Glutamatergic neuron (in vitro differentiated cells): Measurements from ENCODE around the gene TTC28. TPM values are rescaled to one million over a fixed set of nuclear protein-coding genes. Genes with fewer than 3 reads are reported as not detected.

Experiments
- DNase-seq: peaks from one replicate; pipeline ENCODE4 v3.0.0; 2022
- H3K27ac Mint-ChIP-seq: one replicate; pipeline ENCODE4 v1.8.0; 2020; ENCODE audit warnings: mild to moderate bottlenecking, mixed read lengths, inconsistent platforms; ENCODE audit not compliant: unreplicated experiment
- H3K27me3 Mint-ChIP-seq: one replicate; pipeline ENCODE4 v1.8.0; 2020; ENCODE audit warnings: mild to moderate bottlenecking, moderate library complexity, mixed read lengths, inconsistent platforms; ENCODE audit not compliant: unreplicated experiment
- H3K36me3 Mint-ChIP-seq: one replicate; pipeline ENCODE4 v1.8.0; 2020; ENCODE audit warnings: mild to moderate bottlenecking, mixed read lengths, inconsistent platforms; ENCODE audit not compliant: unreplicated experiment
- H3K4me1 Mint-ChIP-seq: one replicate; pipeline ENCODE4 v1.8.0; 2020; ENCODE audit warnings: mild to moderate bottlenecking, low read depth, mixed read lengths, inconsistent platforms; ENCODE audit not compliant: unreplicated experiment
- H3K4me3 Mint-ChIP-seq: one replicate; pipeline ENCODE4 v1.8.0; 2020; ENCODE audit warnings: mild to moderate bottlenecking, mixed read lengths, inconsistent platforms; ENCODE audit not compliant: unreplicated experiment
- H3K9me3 Mint-ChIP-seq: one replicate; pipeline ENCODE4 v1.8.0; 2020; ENCODE audit warnings: mild to moderate bottlenecking, moderate library complexity, mixed read lengths, inconsistent platforms; ENCODE audit not compliant: unreplicated experiment
- total RNA-seq: library from RNA; stranded (reverse); fragmentation: NEBNext Ultra II Directional; extraction: Animal tissue kit (Norgen Biotek cat#: 25700); gene quantifications from one replicate; pipeline ENCODE4 v1.2.1, GENCODE V29; 2021; ENCODE audit not compliant: unreplicated experiment
- TF ChIP-seq, protein P1 (sequence below): fragments of 200-600 bp; sonication (generic); IDR thresholded peaks from one replicate; pipeline ENCODE4 v1.5.0; 2021; ENCODE audit not compliant: partially characterized antibody, unreplicated experiment

TTC28 gene
- total RNA-seq, 1 donor from 2014 or later, result 55.6 TPM

- Mint-ChIP-seq H3K27ac (no peak overlapping the region), H3K4me3 (no peak overlapping the region), H3K36me3 (no peaks in the 10 kb centered on the region), H3K9me3 (peaks cover 2% of the 10 kb centered on the region), H3K27me3 (no peaks in the 10 kb centered on the region), H3K4me1 (peaks cover 5% of the 10 kb centered on the region)
- DNase-seq, result no peak
- TF ChIP-seq, protein P1, sequence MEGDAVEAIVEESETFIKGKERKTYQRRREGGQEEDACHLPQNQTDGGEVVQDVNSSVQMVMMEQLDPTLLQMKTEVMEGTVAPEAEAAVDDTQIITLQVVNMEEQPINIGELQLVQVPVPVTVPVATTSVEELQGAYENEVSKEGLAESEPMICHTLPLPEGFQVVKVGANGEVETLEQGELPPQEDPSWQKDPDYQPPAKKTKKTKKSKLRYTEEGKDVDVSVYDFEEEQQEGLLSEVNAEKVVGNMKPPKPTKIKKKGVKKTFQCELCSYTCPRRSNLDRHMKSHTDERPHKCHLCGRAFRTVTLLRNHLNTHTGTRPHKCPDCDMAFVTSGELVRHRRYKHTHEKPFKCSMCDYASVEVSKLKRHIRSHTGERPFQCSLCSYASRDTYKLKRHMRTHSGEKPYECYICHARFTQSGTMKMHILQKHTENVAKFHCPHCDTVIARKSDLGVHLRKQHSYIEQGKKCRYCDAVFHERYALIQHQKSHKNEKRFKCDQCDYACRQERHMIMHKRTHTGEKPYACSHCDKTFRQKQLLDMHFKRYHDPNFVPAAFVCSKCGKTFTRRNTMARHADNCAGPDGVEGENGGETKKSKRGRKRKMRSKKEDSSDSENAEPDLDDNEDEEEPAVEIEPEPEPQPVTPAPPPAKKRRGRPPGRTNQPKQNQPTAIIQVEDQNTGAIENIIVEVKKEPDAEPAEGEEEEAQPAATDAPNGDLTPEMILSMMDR, result no peak
Observed at GRCh38 chr22:28593299-28593698, 86.3 kb downstream of the TTC28 start.

DNA sequence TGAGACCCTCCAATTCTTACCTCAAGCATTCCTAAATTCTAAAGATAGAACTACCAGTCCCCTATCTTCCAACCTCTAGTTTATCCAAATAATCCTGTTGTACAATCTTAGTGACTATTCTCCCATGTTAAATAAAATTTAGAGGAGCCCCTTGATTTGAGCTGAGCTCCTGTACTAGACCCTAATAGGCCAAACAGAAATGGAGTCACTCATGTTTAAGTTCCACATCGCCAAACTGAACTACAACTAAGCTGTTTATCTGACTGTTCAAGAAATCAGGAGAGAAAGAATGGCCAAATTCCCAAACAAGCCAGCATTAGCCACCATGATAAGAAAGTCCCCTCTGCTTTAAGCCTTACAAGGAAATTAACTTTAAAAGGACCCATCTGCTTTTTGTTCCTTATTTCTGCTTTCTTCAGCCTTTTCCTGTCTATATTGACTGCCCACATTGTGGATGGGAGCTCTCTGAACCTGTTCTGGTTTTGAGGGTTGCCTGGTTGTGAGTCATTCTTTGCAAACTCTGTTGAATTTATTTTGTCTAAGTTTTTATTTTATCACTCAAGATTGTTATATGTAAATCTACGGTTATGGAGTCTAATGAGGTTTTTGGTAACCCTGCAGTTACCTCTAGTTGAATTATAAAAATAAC lies 90.4 kb downstream of the TTC28 start:
- no peak overlapping the region for H3K4me3 Mint-ChIP-seq
- H3K27ac Mint-ChIP-seq, result no peak overlapping the region
- peaks cover 2% of the 10 kb centered on the region for H3K9me3 Mint-ChIP-seq
- H3K27me3 Mint-ChIP-seq, result no peaks in the 10 kb centered on the region
- DNase-seq, result no peak
- TF ChIP-seq, protein P1, result no peak
- peaks cover 2% of the 10 kb centered on the region for H3K4me1 Mint-ChIP-seq
- no peaks in the 10 kb centered on the region for H3K36me3 Mint-ChIP-seq

GRCh38 chr22:28585324-28585723 lies 94.3 kb downstream of the TTC28 start:
- Mint-ChIP-seq H3K4me3 (no peak overlapping the region), H3K4me1 (no peaks in the 10 kb centered on the region), H3K36me3 (no peaks in the 10 kb centered on the region), H3K27ac (no peak overlapping the region), H3K27me3 (no peaks in the 10 kb centered on the region), H3K9me3 (no peaks in the 10 kb centered on the region)
- no peak for DNase-seq
- TF ChIP-seq, protein P1, result no peak

- Mint-ChIP-seq H3K36me3 (no peaks in the 10 kb centered on the region), H3K27me3 (no peaks in the 10 kb centered on the region), H3K9me3 (no peaks in the 10 kb centered on the region), H3K4me3 (no peak overlapping the region), H3K27ac (no peak overlapping the region), H3K4me1 (no peaks in the 10 kb centered on the region)
- TF ChIP-seq, protein P1, result no peak
- no peak for DNase-seq
Observed at GRCh38 chr22:28582806-28583205, 96.8 kb downstream of the TTC28 start.

- Mint-ChIP-seq H3K36me3 (no peaks in the 10 kb centered on the region), H3K4me3 (no peak overlapping the region), H3K9me3 (no peaks in the 10 kb centered on the region), H3K4me1 (no peaks in the 10 kb centered on the region), H3K27ac (no peak overlapping the region), H3K27me3 (no peaks in the 10 kb centered on the region)
- DNase-seq, result no peak
- TF ChIP-seq, protein P1, result no peak
Observed at GRCh38 chr22:28581016-28581415, 98.6 kb downstream of the TTC28 start.
